Fibroblast of pulmonary artery (primary cell): ENCODE measurements around the gene MACROD2.

Experiments used
- DNase-seq: peaks from one replicate; pipeline ENCODE4 v3.0.0-alpha.2; 2010; ENCODE audit warnings: low read depth
- H3K4me3 ChIP-seq: replicated peaks from 2 replicates; pipeline ENCODE4 v1.5.1; 2011; ENCODE audit warnings: low read depth, mild to moderate bottlenecking, control low read depth, low read length, moderate library complexity
- CTCF ChIP-seq: IDR thresholded peaks from 2 replicates; pipeline ENCODE4 v1.5.1; 2011; ENCODE audit warnings: mild to moderate bottlenecking, control low read depth, low read length, inconsistent platforms; ENCODE audit errors: missing control alignments

The MACROD2 gene

GRCh38 chr20:15925376-15925775 lies 1930.1 kb downstream of the MACROD2 start:
- no peak for DNase-seq
- TF ChIP-seq CTCF: no peak

GRCh38 chr20:15927893-15928650 lies 1932.8 kb downstream of the MACROD2 start:
- no peak overlapping the region for H3K4me3 ChIP-seq
- no peak for DNase-seq
- TF ChIP-seq CTCF: no peak

More at GRCh38 chr20:15925376-15925775, 1930.1 kb downstream of the MACROD2 start:
- H3K4me3 ChIP-seq: no peak overlapping the region

GRCh38 chr20:15928946-15929345 lies 1933.6 kb downstream of the MACROD2 start:
- no peak for DNase-seq

GRCh38 chr20:15930311-15931305 lies 1935.3 kb downstream of the MACROD2 start:
- DNase-seq: peak; percentile 38
- no peak overlapping the region for H3K4me3 ChIP-seq
- peak; percentile 42 for TF ChIP-seq CTCF

More at GRCh38 chr20:15928946-15929345, 1933.6 kb downstream of the MACROD2 start:
- no peak overlapping the region for H3K4me3 ChIP-seq
- TF ChIP-seq CTCF: no peak

GRCh38 chr20:15931897-15932296 lies 1936.6 kb downstream of the MACROD2 start:
- H3K4me3 ChIP-seq: no peak overlapping the region
- DNase-seq: no peak
- TF ChIP-seq CTCF: no peak

- no peak for TF ChIP-seq CTCF
- H3K4me3 ChIP-seq: no peak overlapping the region
- no peak for DNase-seq
These were observed 1941.9 kb downstream of the MACROD2 start for GRCh38 chr20:15937179-15937578.
